ENCODE data around the gene TMEM40. TPM values are rescaled to one million over a fixed set of nuclear protein-coding genes. Genes with fewer than 3 reads are reported as not detected.
"Not testable (repeated sequence)": the region's sequence is repeated elsewhere in the genome, so short reads cannot be mapped to it uniquely, and the experiment has no call there.

Gene TMEM40
- total RNA-seq (2014; rRNA removed) = not detected in 2 replicates
- not detected for polyA plus RNA-seq (2012)

- no peak for DNase-seq (ENCODE audit: low read depth)
Observed at GRCh38 chr3:12759097-12759679, at the start of gene TMEM40. TSS of gene TMEM40 (minus strand) at chr3:12759259. CDS start at chr3:12749832, 9,427 bp downstream.

GRCh38 chr3:12808587-12808986 lies 49.5 kb upstream of the TMEM40 start:
- no peak for DNase-seq (ENCODE audit: low read depth)

- DNase-seq (ENCODE audit: low read depth) = no peak
Observed at GRCh38 chr3:12807601-12808359, 48.7 kb upstream of the TMEM40 start.

GRCh38 chr3:12807066-12807465 lies 48.0 kb upstream of the TMEM40 start:
- no peak for DNase-seq (ENCODE audit: low read depth)

GRCh38 chr3:12803371-12803770 lies 44.3 kb upstream of the TMEM40 start:
- DNase-seq (ENCODE audit: low read depth) = no peak

- no peak for DNase-seq (ENCODE audit: low read depth)
Observed at GRCh38 chr3:12799525-12800440, 40.7 kb upstream of the TMEM40 start.

GRCh38 chr3:12798559-12799179 lies 39.6 kb upstream of the TMEM40 start:
- no peak for DNase-seq (ENCODE audit: low read depth)

- DNase-seq (ENCODE audit: low read depth) = no peak
Observed at GRCh38 chr3:12797892-12798558, 39.0 kb upstream of the TMEM40 start.

GRCh38 chr3:12797124-12797891 lies 38.2 kb upstream of the TMEM40 start:
- no peak for DNase-seq (ENCODE audit: low read depth)

GRCh38 chr3:12796171-12797123 lies 37.4 kb upstream of the TMEM40 start, which contains the start of gene CAND2:
TSS of gene CAND2 (plus strand) at chr3:12796680. CDS start at chr3:12796721, 41 bp downstream.
- peak; percentile 12 for DNase-seq (ENCODE audit: low read depth)

GRCh38 chr3:12793701-12794100 lies 34.6 kb upstream of the TMEM40 start:
- no peak for DNase-seq (ENCODE audit: low read depth)

GRCh38 chr3:12791430-12791829 lies 32.4 kb upstream of the TMEM40 start:
- no peak for DNase-seq (ENCODE audit: low read depth)

GRCh38 chr3:12787967-12788690 lies 29.1 kb upstream of the TMEM40 start:
- not testable (repeated sequence) for DNase-seq (ENCODE audit: low read depth)

- peak; percentile 11 for DNase-seq (ENCODE audit: low read depth)
Observed at GRCh38 chr3:12787346-12787745, 28.3 kb upstream of the TMEM40 start.

- DNase-seq (ENCODE audit: low read depth) = no peak
Observed at GRCh38 chr3:12785096-12785495, 26.0 kb upstream of the TMEM40 start.

- no peak for DNase-seq (ENCODE audit: low read depth)
Observed at GRCh38 chr3:12782172-12782815, 23.2 kb upstream of the TMEM40 start.

- DNase-seq (ENCODE audit: low read depth) = no peak
Observed at GRCh38 chr3:12780751-12781150, 21.7 kb upstream of the TMEM40 start.

- DNase-seq (ENCODE audit: low read depth) = no peak
Observed at GRCh38 chr3:12777171-12777570, 18.1 kb upstream of the TMEM40 start.

Data from LHCN-M2 (cell line).